HepG2 (cell line): ENCODE measurements around the gene CAD.

ENCODE experiments used
- ATF1 ChIP-seq: IDR thresholded peaks from 2 replicates; pipeline ENCODE4 v1.6.1; 2016; ENCODE audit warnings: mild to moderate bottlenecking, control low read depth
- ETV6 ChIP-seq: sonication (generic); formaldehyde crosslinking; conservative IDR thresholded peaks from 2 replicates; pipeline ENCODE4 v1.4.0; 2020; ENCODE audit warnings: missing genetic modification reagents
- EZH2 ChIP-seq: conservative IDR thresholded peaks from 2 replicates; pipeline ENCODE4 v1.6.1; 2012; ENCODE audit warnings: mild to moderate bottlenecking, low read depth, low read length, moderate library complexity
- GABPA ChIP-seq, 2 experiments: IDR thresholded peaks; 2 replicates each; pipeline ENCODE4 v1.6.1; 2011 to 2016; ENCODE audit warnings: low read depth in 2 of 2, low read length in 1 of 2, missing biosample characterization in 1 of 2, missing genetic modification characterization in 1 of 2
- MAZ ChIP-seq, 2 experiments: sonication (generic) in 1 of 2; formaldehyde crosslinking in 1 of 2; IDR thresholded peaks; 2 replicates each; pipeline versions ENCODE4 v1.5.0 to v1.6.1; 2012 to 2020; ENCODE audit warnings: low read depth in 2 of 2, mild to moderate bottlenecking in 2 of 2, borderline replicate concordance in 1 of 2, improper control_type of control experiment in 1 of 2, low read length in 1 of 2, missing genetic modification reagents in 1 of 2, moderate library complexity in 1 of 2
- POLR2A ChIP-seq, 2 experiments: IDR thresholded peaks; 2 replicates each; pipeline ENCODE4 v1.6.1; 2011; ENCODE audit warnings: low read depth in 2 of 2, low read length in 2 of 2, mild to moderate bottlenecking in 1 of 2, moderate library complexity in 1 of 2; ENCODE audit not compliant: insufficient read depth in 1 of 2
- SAFB2 ChIP-seq: sonication (generic); formaldehyde crosslinking; IDR thresholded peaks from 2 replicates; pipeline ENCODE4 v1.5.1; 2020; ENCODE audit warnings: missing genetic modification reagents, low read depth, mild to moderate bottlenecking, borderline replicate concordance
- ZMYM2 ChIP-seq: sonication (generic); formaldehyde crosslinking; IDR thresholded peaks from 2 replicates; pipeline ENCODE4 v1.8.0; 2022; ENCODE audit warnings: mild to moderate bottlenecking, missing genetic modification reagents
- TF ChIP-seq, protein P1 (sequence below): IDR thresholded peaks from 2 replicates; pipeline ENCODE4 v1.6.1; 2016
- TF ChIP-seq, protein P2 (sequence below): sonication (generic); formaldehyde crosslinking; IDR thresholded peaks from 2 replicates; pipeline ENCODE4 v1.8.0; 2022; ENCODE audit warnings: low read depth, missing genetic modification reagents
- TF ChIP-seq, protein P3 (sequence below): sonication (generic); formaldehyde crosslinking; IDR thresholded peaks from 2 replicates; pipeline ENCODE4 v1.4.0; 2020; ENCODE audit warnings: missing genetic modification reagents
- TF ChIP-seq, protein P4 (sequence below): sonication (generic); formaldehyde crosslinking; IDR thresholded peaks from 2 replicates; pipeline ENCODE4 v1.5.1; 2020; ENCODE audit warnings: mild to moderate bottlenecking, missing genetic modification reagents, borderline replicate concordance

DNA sequence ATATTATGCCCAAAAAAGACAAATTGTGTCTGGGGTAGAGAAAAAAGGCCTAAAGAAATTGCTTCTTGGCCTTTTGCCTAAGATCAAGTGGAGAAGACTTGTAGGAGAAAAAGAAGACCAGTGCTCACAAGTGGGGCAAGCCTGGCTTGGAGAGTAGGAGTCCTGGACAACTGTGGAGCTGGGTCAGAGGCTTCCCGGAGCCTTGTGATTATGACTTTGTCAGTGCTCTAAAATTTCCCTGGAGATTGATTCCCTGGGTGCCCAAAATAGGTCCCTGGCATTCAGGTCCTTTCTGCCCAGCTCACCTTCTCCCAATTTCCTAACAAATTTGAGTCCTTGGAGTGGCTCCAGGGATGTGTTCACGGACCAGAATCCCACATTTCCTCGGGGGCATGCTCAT, 64.3 kb downstream of the CAD start:
- TF ChIP-seq, protein P1, sequence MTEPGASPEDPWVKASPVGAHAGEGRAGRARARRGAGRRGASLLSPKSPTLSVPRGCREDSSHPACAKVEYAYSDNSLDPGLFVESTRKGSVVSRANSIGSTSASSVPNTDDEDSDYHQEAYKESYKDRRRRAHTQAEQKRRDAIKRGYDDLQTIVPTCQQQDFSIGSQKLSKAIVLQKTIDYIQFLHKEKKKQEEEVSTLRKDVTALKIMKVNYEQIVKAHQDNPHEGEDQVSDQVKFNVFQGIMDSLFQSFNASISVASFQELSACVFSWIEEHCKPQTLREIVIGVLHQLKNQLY: no peak
- TF ChIP-seq, protein P2, sequence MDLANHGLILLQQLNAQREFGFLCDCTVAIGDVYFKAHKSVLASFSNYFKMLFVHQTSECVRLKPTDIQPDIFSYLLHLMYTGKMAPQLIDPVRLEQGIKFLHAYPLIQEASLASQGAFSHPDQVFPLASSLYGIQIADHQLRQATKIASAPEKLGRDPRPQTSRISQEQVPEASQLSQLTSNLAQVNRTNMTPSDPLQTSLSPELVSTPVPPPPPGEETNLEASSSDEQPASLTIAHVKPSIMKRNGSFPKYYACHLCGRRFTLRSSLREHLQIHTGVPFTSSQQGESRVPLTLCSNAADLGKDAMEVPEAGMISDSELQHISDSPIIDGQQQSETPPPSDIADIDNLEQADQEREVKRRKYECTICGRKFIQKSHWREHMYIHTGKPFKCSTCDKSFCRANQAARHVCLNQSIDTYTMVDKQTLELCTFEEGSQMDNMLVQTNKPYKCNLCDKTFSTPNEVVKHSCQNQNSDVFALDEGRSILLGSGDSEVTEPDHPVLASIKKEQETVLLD: no peak
- TF ChIP-seq POLR2A (IDR thresholded peaks at IDR 0.05; ENCODE audit: insufficient read depth in 1 of 2, low read depth in 2 of 2, low read length in 2 of 2) (no peak), GABPA (IDR thresholded peaks at IDR 0.05; ENCODE audit: low read depth, low read length) (no peak), GABPA (CRISPR knock-in tag; IDR thresholded peaks at IDR 0.05; ENCODE audit: low read depth) (no peak), ATF1 (CRISPR knock-in tag) (no peak), ZMYM2 (CRISPR knock-in tag) (no peak), ETV6 (no peak), EZH2 (no peak), MAZ (IDR thresholded peaks at IDR 0.05; ENCODE audit: borderline replicate concordance, low read depth, low read length) (no peak), MAZ (CRISPR knock-in tag; IDR thresholded peaks at IDR 0.05; ENCODE audit: low read depth) (no peak), SAFB2 (no peak)
- TF ChIP-seq, protein P3, sequence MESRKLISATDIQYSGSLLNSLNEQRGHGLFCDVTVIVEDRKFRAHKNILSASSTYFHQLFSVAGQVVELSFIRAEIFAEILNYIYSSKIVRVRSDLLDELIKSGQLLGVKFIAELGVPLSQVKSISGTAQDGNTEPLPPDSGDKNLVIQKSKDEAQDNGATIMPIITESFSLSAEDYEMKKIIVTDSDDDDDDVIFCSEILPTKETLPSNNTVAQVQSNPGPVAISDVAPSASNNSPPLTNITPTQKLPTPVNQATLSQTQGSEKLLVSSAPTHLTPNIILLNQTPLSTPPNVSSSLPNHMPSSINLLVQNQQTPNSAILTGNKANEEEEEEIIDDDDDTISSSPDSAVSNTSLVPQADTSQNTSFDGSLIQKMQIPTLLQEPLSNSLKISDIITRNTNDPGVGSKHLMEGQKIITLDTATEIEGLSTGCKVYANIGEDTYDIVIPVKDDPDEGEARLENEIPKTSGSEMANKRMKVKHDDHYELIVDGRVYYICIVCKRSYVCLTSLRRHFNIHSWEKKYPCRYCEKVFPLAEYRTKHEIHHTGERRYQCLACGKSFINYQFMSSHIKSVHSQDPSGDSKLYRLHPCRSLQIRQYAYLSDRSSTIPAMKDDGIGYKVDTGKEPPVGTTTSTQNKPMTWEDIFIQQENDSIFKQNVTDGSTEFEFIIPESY (CRISPR knock-in tag): no peak
- TF ChIP-seq, protein P4, sequence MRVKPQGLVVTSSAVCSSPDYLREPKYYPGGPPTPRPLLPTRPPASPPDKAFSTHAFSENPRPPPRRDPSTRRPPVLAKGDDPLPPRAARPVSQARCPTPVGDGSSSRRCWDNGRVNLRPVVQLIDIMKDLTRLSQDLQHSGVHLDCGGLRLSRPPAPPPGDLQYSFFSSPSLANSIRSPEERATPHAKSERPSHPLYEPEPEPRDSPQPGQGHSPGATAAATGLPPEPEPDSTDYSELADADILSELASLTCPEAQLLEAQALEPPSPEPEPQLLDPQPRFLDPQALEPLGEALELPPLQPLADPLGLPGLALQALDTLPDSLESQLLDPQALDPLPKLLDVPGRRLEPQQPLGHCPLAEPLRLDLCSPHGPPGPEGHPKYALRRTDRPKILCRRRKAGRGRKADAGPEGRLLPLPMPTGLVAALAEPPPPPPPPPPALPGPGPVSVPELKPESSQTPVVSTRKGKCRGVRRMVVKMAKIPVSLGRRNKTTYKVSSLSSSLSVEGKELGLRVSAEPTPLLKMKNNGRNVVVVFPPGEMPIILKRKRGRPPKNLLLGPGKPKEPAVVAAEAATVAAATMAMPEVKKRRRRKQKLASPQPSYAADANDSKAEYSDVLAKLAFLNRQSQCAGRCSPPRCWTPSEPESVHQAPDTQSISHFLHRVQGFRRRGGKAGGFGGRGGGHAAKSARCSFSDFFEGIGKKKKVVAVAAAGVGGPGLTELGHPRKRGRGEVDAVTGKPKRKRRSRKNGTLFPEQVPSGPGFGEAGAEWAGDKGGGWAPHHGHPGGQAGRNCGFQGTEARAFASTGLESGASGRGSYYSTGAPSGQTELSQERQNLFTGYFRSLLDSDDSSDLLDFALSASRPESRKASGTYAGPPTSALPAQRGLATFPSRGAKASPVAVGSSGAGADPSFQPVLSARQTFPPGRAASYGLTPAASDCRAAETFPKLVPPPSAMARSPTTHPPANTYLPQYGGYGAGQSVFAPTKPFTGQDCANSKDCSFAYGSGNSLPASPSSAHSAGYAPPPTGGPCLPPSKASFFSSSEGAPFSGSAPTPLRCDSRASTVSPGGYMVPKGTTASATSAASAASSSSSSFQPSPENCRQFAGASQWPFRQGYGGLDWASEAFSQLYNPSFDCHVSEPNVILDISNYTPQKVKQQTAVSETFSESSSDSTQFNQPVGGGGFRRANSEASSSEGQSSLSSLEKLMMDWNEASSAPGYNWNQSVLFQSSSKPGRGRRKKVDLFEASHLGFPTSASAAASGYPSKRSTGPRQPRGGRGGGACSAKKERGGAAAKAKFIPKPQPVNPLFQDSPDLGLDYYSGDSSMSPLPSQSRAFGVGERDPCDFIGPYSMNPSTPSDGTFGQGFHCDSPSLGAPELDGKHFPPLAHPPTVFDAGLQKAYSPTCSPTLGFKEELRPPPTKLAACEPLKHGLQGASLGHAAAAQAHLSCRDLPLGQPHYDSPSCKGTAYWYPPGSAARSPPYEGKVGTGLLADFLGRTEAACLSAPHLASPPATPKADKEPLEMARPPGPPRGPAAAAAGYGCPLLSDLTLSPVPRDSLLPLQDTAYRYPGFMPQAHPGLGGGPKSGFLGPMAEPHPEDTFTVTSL: no peak
